HepG2 (cell line): ENCODE data around the gene CAMKK1. TPM values are rescaled to one million over a fixed set of nuclear protein-coding genes. Genes with fewer than 3 reads are reported as not detected.

ENCODE experiments used
- ARNT ChIP-seq: fragments of 450-650 bp; IDR thresholded peaks from 2 replicates; pipeline ENCODE4 v1.6.1; 2017
- GABPB1 ChIP-seq: IDR thresholded peaks from 2 replicates; pipeline ENCODE4 v1.6.1; 2016; ENCODE audit warnings: mild to moderate bottlenecking, missing genetic modification reagents, moderate library complexity, missing compliant biosample characterization
- HOXA5 ChIP-seq: sonication (generic); formaldehyde crosslinking; IDR thresholded peaks from 2 replicates; pipeline ENCODE4 v1.4.0; 2020; ENCODE audit warnings: missing genetic modification reagents
- KAT8 ChIP-seq: IDR thresholded peaks from 2 replicates; pipeline ENCODE4 v1.6.1; 2016; ENCODE audit warnings: missing genetic modification reagents, missing compliant biosample characterization
- NR2C2 ChIP-seq: sonication (generic); formaldehyde crosslinking; IDR thresholded peaks from 2 replicates; pipeline ENCODE4 v1.4.0; 2020; ENCODE audit warnings: missing genetic modification reagents, mild to moderate bottlenecking, moderate library complexity, borderline replicate concordance
- RNF219 ChIP-seq: sonication (generic); formaldehyde crosslinking; IDR thresholded peaks from 2 replicates; pipeline ENCODE4 v1.5.0; 2020; ENCODE audit warnings: mild to moderate bottlenecking, missing genetic modification reagents
- SMARCE1 ChIP-seq: fragments of 450-650 bp; IDR thresholded peaks from 2 replicates; pipeline ENCODE4 v1.6.1; 2017; ENCODE audit warnings: borderline replicate concordance
- THAP9 ChIP-seq: sonication (generic); formaldehyde crosslinking; IDR thresholded peaks from 2 replicates; pipeline ENCODE4; 2020; ENCODE audit warnings: missing genetic modification reagents, mild to moderate bottlenecking, borderline replicate concordance
- WIZ ChIP-seq: sonication (generic); formaldehyde crosslinking; IDR thresholded peaks from 2 replicates; pipeline ENCODE4 v1.5.1; 2020; ENCODE audit warnings: mild to moderate bottlenecking, missing genetic modification reagents
- YEATS4 ChIP-seq: sonication (generic); formaldehyde crosslinking; IDR thresholded peaks from 2 replicates; pipeline ENCODE4 v1.4.0; 2020; ENCODE audit warnings: missing genetic modification reagents, borderline replicate concordance
- ZNF276 ChIP-seq: sonication (generic); formaldehyde crosslinking; IDR thresholded peaks from 2 replicates; pipeline ENCODE4 v1.4.0; 2020; ENCODE audit warnings: mild to moderate bottlenecking, low read depth, missing genetic modification reagents
- ZNF318 ChIP-seq: sonication (generic); formaldehyde crosslinking; IDR thresholded peaks from 2 replicates; pipeline ENCODE4 v1.4.0; 2020; ENCODE audit warnings: mild to moderate bottlenecking, missing genetic modification reagents
- polyA plus RNA-seq, 8 experiments: library from polyadenylated mRNA; depleted of rRNA in 3 of 8; stranded (reverse) in 7 of 8; unstranded in 1 of 8; fragments of >200 nt; fragmentation: Illumina TruSeq in 4 of 8; extraction: Trizol in 4 of 8; gene quantifications; 2 replicates each; pipeline versions ENCODE4 v1.2.1 to v1.2.3, GENCODE V29; 2011 to 2016; ENCODE audit warnings: low read depth in 4 of 8, missing spikeins in 1 of 8, mixed read lengths in 1 of 8; ENCODE audit not compliant: insufficient read depth in 1 of 8
- total RNA-seq, 5 experiments: library from RNA; depleted of rRNA; stranded (reverse); fragments of >200 nt; fragmentation: Illumina TruSeq; extraction: Trizol; gene quantifications; 2 replicates each; pipeline ENCODE4 v1.2.3, GENCODE V29; 2016; ENCODE audit warnings: low read depth in 1 of 5

The CAMKK1 gene
- total and polyA plus RNA-seq, 2 of the 13 experiments (the other 11 are each of a cell fraction or from before 2014, with no cell fraction given) = 1.5 to 1.6 TPM

GRCh38 chr17:3929764-3930163 lies 36.9 kb upstream of the CAMKK1 start (continued):
- TF ChIP-seq THAP9 (CRISPR knock-in tag) (no peak), RNF219 (no peak), GABPB1 (CRISPR knock-in tag) (no peak), WIZ (CRISPR knock-in tag) (no peak), HOXA5 (CRISPR knock-in tag) (no peak), KAT8 (CRISPR knock-in tag) (no peak), YEATS4 (no peak), NR2C2 (CRISPR knock-in tag) (no peak), SMARCE1 (no peak), ZNF276 (CRISPR knock-in tag) (no peak), ARNT (no peak), ZNF318 (CRISPR knock-in tag) (no peak)
